ENCODE data around the gene SPRR2D.

DNA sequence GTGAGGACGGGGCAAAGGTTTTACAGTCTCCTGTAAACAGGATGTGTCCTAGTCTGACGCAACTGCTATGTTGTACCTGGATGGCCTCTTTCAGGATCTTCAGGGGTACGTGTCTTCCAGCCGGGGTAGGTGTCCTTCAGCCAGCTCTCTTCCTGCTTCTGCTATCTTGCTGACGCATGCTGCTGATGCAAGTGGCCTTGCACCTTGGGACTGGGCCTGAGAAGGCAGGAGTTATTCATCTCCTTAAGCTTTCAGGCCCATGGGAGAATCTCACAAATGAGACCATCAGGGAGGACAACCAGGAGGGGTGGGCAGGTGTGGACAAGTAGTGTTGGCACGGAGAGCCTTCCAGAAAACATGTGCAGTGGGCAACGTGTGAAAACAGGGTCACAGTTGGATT is 17.8 kb downstream of the SPRR2D start:
- TF ChIP-seq CTCF (IDR thresholded peaks at IDR 0.05) (no peak), POLR2A (IDR thresholded peaks at IDR 0.05) (no peak), POLR2AphosphoS5 (IDR thresholded peaks at IDR 0.05) (no peak)
